Stimulated activated CD4-positive, alpha-beta T cell treated with anti-CD3 and anti-CD28 coated beads, TNF-alpha, amount 100 ng/mL, for 24 hours (primary cell): ENCODE data around the gene SYCE1.
"Not testable (repeated sequence)": the region's sequence is repeated elsewhere in the genome, so short reads cannot be mapped to it uniquely, and the experiment has no call there.

Experiments
- DNase-seq, 3 experiments: peaks; one replicate each; pipeline ENCODE4 v3.0.0-alpha.2; 2020; ENCODE audit warnings: low read depth in 3 of 3

SYCE1 gene, protein sequence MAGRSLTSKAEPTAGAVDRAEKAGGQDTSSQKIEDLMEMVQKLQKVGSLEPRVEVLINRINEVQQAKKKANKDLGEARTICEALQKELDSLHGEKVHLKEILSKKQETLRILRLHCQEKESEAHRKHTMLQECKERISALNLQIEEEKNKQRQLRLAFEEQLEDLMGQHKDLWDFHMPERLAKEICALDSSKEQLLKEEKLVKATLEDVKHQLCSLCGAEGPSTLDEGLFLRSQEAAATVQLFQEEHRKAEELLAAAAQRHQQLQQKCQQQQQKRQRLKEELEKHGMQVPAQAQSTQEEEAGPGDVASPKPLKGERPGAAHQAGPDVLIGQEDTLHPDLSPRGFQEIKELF

DNA sequence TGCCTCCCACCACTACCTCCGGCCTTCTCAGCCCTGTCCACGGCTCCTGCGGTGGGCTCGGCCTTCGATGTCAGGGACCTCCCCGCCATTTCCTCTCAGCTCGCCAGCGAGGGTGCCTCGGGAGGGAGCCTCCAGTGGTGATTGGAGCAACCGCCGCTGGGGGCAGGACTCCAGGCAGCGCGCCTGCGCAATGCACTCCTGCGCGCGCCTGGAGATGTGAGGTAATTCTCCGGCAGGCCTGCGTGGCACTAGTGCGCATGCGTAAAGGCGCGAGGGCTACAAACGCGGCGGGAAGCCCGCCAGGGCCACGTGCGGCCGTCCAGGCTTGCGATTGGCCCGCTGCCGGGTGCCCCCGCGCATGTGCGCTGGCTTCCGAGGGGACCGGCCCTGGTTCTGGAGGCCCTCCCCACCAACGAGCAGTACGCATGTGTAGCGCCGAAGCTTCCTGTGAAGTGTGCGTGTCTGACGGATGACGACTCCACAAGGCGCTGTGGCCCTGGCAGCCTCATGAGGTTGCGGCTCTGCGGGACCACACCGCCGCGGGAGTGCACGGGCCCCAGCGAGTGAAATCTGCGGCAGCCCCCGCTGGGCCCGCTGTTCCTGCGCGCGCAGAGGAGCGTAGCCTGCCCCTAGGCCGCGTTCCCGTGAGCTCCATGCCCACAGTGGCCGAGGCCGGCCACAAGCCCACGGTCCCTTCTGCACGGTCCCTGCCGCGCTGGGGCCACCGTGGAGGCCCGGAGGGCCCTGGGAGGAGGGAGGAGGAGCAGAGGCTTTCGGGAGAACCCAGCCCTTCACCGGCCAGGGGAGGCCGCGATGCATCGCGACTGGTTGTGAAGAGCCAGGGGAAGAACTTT lies at the start of gene SYCE1:
SYCE1 (minus strand) TSS at position 143 of the 854 bp plus-strand sequence; CDS start at position 89, 54 bp downstream.
- DNase-seq = peak in 1 of 3 experiments; percentile 5

DNA sequence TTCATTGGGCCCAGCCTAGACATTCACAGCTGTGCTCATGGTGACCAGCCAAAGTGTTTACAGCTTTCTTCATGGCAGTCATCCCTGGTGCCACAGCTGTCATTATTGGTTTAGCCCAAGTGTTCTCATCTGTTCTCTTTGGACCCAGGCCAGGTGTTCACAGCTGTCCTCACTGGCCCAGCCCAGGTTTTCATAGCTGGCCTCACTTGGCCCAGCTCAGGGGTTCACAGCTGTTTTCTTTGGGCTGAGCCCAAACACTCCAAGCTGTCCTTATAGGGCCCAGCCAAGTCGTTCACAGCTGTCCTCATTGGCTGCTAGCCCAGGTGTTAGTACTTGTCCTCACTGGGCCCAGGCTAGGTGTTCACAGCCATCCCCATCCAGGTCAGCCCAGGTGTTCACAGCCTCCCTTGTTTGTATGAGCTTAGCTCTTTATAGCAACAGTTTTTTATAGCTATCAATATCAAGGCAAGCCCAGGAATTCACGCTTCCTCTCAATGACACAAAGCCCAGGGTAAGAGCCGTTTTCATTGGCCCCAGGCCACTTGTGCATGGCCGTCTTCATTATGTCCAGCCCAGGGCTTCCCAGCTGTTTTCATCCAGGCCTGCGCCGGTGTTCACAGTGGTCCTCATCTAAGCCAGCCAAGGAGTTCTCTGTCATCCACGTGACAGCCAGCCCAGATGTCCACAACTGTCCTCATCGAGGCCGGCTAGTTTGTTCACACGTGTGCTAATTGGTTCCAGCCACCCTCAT lies 49.6 kb upstream of the SYCE1 start:
- no peak for DNase-seq

DNA sequence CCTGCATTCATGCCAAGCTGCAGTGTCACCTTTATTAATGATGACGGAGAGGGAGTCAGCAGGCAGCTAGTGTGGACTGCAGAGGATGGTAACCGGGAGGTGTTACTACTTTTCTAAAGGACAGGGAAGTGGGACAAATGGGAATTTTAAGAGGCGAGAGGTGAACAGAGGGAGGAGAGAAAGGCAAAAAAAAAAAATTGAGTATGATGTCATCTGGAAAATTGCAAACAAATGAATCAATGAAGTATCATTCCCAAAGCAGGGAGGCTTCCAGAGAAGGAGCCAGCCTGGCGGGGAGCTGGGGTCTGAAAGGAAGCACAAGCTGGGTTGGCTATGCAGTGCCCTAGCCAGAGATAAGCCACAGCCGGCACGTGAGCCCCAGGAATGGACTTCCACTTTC lies 48.3 kb upstream of the SYCE1 start:
- DNase-seq = no peak

DNA sequence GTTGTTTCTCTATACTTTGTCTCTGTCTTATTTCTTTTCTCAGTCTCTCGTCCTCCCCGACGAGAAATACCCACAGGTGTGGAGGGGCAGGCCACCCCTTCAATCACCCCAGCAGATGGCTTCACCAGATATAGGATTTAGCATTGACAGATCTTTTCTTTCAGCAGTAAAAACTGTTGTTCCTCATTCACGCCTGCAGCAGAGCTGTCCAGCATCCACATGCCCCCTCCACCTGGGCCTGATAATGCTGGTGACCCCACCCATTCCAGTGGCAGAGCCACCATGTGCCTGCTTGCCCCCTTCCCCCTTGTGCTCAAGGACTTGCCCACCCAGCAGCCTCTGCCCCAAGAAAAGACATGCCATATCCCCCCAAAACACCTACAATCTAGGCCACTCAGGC lies 45.7 kb upstream of the SYCE1 start:
- DNase-seq = no peak

DNA sequence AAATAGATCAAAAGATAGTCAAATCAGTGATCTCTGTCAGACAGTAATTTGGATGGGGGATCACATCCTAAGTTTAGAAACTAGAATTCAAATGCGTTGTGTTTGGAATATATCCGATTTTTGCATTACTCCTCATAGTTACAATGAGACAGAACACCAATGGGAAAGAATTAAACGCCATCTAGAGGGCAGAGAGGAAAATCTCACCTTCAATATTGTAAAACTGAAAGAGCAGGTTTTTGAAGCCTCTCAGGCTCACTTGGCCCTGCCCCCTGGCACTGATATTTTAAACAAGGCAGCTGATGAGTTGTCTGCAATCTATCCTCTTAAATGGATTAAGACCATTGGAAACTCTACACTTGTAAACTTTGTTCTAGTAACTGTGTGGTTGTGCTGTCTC lies 43.5 kb upstream of the SYCE1 start:
- DNase-seq = no peak

DNA sequence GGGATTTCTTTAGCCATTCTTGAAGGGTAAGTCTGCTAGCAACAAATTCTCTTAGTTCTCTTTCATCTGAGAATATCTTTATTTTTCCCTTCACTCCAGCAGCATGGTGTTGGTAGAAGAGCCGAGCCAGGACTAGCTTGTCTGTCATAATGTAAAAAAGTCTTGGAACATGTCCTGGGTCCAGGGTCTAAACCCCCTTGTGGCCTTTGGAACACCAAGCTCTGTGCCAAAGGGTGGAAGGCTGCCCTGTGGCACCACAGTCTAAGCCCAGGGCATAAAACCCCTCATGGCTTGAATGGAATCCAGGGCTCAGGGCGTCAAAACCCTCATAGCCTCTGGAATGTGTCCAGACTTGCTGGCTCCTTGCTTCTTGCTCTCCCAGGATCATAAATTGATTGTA lies 38.1 kb upstream of the SYCE1 start:
- not testable (repeated sequence) for DNase-seq

DNA sequence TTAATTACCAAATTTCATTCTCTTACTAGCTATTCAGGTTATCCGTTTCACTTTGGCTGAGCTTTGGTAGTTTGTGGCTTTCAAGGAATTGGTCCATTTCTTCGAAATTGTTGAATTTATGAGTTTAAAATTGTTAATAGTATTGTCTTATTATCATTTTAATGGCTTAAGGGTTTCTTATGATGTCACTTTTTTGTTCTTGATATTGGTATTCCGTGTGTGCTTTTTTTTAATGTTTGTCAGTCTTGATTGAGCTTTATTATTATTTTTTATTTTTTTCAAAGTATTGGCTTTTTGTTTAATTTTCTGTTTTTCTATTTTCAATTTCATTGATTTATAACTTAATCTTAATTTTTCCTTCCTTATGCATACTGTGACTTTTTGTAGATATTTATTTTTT lies 35.3 kb upstream of the SYCE1 start:
- no peak for DNase-seq

DNA sequence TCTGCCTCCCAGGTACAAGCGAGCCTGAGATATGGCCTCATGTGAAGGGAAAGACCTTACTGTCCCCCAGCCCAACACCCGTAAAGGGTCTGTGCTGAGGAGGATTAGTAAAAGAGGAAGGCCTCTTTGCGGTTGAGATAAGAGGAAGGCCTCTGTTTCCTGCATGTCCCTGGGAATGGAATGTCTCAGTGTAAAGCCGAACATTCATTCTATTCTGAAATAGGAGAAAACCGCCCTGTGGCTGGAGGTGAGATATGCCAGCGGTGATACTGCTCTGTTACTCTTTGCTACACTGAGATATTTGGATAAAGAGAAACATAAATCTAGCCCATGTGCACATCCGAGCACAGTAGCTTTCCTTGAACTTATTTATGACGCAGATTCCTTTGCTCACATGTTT lies 34.5 kb upstream of the SYCE1 start:
- not testable (repeated sequence) for DNase-seq

DNA sequence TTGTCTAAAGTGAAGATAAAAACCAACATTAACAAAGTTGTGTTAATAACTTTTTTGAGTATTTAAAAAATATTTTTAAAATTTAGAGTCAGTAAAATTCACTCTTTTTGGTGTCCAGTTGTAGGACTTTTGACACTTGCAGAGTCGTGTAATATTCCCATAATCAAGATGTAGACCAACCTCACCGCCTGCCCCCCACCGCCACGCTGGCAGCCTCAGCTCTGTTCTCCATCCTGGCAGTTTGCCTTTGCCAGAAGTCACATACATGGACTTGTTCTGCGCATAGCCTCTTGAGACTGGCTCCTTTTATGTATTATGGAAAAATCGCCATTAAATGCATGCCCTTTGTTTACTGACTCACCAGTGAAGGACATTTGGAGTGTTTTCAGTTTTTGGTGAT lies 27.3 kb upstream of the SYCE1 start:
- DNase-seq = no peak

DNA sequence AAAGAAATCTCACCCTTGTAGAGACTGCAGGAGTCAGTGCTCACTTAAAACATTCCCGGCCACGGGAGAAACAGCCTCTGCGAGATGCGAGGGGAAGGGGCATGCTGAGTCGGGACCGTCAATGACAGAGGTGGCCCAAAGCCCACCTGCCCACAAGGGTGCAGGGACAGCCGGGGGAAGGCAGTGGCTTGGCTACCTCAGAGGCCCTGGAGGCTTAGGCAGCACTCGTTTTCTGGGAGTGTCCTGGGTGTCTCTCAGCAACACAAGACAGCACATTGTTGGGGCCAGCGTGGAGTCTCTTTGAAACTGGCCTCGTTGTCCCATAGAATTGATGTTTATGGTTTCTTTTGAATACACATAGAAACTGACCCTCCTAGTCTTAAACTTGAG lies 25.6 kb upstream of the SYCE1 start:
- DNase-seq = no peak

DNA sequence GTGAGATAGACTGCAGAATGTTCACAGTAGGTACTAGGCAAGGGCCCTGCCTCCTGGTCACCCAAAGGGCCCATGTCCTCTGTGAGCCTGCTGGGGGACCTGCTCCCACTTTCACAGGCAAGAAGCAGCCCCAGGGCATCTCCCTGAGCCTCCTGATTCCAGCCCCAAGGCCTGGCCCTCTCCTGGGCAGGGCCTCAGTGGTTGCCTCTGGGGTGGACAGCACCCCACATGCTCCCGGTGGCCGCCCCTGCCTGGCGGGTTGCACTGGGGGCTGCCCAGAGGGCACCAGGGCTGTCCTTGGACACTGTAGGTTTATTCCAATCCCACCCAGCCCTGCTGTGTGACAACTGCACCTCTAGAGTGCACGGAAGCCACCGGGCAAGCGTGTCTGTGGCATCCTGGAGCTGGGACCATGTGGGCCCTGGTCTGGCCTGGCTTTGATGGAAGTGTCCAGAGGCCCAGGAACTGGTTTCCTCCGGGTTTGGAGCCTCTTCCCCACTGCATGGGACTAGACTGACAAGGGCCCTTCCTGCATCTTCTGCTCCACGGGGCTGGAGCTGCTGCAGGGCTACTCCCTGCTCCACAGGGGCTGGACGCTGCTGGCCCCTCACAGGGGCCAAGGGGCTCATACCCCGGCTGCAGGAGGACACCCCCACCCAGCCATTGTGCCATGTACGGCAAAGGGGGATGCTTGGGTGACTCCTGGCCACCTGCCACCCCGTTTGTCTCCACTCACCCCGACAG lies 25.0 kb upstream of the SYCE1 start:
- no peak for DNase-seq

DNA sequence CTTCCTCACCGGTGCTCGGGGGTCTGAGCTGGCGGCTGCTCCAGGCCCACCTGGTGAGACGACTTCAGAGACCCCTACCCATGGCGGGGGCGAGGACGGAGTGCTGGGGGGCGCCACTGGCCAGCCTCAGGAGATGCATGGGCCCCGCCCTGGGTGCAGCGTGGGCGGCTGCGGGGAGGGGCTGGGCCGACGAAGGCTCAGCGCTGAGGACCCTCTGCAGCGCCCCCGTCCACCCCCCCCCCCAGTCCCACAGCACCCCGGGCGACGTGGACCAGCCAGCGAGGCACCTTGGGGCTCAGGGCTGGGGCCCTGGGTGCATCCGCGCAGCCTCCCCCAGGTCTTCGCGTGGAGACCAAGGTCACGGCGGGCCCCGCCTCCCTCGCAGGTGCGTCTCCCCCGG lies 11.7 kb upstream of the SYCE1 start:
- DNase-seq = not testable (repeated sequence)

DNA sequence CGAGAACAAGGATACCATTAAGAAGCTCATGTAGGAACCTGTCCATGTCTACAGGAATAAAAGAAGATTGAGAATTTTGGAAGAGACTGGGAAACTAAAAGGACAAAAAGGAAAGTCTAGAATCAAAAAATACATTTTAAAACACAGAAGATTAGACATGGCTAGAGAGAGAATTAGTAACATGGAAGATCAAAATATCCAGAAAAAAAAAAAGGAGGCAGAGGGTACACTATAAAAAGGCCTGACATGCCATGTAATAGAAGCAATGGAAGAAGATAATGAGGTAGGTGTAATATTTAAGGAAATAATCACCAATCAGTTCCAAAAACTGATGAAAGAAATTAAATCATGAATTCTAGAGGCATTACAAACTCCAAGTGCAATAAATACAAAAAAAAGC lies 8.1 kb upstream of the SYCE1 start:
- not testable (repeated sequence) for DNase-seq

DNA sequence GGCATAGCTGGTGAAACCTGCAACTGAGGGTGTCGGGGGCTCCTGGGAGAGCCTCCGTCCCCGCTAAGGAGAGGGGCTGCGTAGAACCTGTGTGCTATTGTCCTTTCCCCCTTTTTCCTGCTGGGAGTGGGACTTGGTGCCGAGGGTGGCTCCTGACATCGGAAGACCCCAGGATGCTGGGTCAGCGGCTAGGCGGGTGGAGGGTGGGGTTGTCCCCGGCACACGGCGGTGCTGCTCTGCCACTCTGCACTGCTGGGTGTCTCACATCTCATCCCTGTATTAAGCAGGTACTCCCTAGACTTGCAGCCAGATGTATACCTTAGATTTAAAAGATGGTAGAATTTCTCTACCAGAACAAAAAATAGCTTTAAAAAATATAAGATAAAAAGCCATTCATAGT lies 6.7 kb upstream of the SYCE1 start:
- DNase-seq = not testable (repeated sequence)

DNA sequence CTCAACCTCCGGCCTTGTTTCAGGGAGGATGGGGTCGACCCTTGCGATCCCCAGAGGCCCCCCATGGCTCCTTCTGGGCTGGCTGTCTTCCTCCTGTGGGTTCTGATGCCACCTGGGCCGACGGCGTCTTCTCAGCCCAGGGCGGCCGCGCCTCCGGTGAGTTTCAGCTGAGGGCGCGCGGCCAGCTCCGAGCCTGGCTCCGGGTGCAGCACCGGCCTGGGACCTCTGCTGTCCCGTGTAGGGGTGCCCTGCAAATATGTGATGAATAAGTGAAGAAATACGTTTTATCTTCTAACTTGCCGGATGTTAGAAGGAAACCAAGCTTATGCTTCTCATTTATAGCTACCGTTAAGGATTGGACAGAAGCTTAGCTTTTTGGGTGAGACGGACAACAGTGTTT lies 4.4 kb upstream of the SYCE1 start:
- DNase-seq = not testable (repeated sequence)

DNA sequence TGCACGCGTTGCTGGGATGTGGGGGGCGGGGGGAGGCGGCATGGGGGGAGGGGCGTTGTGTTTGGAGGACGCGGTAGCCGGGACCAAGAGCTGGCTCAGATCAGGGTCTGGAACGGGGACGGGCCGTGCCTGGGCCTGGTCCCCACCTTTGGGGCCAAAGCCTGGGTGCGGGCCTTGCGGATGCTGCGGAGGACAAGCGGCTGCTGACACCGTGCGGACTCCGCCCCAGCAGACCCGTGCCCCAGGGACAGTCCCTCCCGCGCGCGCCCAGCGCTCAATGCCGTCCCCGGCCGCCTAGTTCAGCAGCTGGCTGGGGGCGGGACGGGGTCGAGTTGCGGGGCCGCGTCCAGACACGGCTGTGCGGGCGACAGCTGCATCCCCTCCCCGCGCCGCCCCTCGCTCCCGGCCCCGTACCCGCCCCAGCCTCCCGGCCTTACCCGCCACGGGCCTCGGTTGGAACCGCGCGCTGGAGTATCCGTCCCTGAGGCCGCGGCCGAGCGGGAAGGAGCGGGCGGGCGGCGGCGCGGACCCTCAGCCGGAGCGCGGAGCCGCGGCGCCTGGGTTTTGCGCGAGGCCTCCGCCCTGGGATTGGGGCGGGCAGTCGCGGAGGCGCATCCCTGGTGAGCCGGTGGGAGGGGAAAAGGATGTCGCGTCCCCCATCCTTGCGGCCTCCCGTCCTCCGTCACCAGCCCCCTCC lies 3.6 kb upstream of the SYCE1 start:
- DNase-seq = not testable (repeated sequence)

DNA sequence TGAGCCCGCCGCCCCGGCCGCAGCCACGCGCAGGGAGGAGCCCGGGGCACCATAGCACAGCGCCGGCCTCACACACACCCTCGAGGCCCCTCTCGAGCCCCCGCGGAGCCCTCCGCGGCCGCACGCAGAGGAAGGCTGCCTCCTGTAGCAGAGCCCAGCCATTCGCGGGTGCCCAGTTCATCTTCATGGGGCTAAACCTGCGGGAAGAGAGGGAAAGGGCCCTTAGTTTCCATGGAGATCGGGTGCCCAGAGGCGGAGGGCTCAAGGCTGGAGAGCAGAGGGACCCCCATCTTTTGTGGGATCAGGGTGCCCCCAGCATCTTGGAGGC lies 2.9 kb upstream of the SYCE1 start:
- DNase-seq = no peak

DNA sequence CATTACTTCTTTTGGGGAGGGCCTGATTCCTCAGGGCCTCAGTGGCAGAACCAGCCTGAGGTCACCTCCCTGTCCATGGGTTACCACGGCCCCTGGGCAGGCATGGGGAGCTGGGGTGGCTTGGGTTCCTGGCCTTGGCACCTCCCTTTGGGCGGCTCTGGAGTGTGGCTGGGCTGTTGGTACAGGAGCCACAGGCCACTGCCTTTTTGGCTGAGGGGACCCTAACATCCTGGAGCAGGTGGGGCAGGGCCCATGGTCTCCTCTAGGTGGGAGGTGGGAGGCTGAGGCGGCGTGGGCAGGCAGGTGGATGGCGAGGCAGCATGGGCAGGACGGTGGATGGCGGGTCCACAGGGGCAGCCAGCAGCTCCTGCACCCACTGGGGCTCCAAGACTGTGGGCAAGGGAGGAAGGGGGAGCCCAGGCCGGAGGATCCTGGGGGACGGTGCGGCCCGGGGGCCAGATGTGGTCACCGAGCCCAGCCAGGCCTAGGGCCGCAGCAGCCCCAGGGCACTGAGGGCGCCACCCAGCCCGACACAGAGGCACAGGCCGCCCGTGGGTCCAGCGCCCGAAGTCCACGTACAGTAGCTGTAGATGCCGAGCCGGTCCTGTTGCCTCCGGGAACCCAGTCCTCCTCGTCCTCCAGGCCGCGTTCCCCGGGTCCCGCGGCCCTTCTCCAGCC lies 2.4 kb upstream of the SYCE1 start:
- no peak for DNase-seq

DNA sequence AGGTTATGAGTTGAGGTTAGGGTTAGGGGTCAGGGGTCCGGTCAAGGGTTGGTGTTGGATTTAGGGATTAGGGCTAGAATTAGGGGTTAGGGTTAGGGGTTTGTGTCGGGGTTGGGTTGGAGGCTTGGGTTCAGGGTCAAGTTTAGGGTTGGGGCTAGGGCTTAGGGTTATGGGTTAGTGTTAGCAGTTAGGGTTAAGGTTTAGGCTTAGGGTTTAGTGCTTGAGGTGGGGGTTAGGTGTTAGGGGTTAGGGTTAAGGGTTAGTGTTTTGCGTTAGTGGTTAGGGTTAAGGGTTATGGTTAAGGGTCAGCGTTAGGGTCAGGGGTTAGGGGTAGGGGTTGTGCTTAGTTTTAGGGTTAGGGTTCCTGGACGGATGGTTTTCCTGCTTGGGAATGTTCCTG lies 1.7 kb upstream of the SYCE1 start:
- DNase-seq = no peak

DNA sequence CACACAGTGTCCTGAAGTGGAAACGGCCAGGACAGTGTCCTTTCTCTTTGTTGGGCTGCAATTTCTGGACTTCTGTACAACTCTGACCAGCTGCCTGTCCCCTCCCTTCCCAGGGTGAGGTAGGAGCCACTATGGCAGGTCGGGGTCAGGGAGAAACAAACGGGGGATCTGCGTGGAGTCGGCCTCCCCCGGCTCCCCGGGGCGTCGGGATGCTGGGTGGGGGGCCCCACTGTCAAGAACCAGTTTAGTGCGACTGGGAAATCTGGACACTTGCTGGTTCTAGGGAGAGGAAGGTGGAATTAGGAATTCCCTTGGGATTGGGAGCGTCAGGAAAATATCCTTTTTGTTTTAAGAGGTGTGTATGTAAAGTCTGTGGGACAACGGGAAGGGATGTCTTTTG lies 567 bp downstream of the SYCE1 start:
- no peak for DNase-seq

DNA sequence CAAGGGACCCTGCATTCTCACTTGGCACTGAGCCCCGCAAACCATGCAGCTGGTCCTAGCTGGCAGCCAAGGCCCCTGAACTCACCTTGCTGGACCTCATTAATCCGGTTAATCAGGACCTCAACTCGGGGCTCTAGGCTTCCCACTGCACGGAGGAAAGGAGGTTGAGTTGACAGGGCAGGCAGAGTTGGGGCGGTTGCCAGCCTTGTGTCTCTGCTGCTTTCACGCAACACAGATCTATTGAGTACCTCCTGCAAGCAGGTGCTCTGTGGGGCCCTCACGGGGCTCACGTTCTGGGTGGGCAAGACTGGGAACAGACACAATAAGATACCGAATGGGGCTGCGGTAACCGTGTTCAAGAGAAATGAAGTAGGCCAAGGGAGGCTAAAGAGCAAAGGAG lies 6.2 kb downstream of the SYCE1 start:
- no peak for DNase-seq
